K562 (cell line): ENCODE results near the gene SDS. TPM values are rescaled to one million over a fixed set of nuclear protein-coding genes. Genes with fewer than 3 reads are reported as not detected.

Experiments used
- ATAC-seq: fragments of 200-7000 bp; cut with Tn5 transposase; 3 replicates; pipeline ENCODE4 v1.9.1; 2020; ENCODE audit warnings: moderate library complexity
- BruUV-seq: library from RNA; stranded (reverse); fragments of 400-500 nt; replicated peaks from 2 replicates; lab custom pipeline; 2021; lab: Mats Ljungman, UMichigan
- CTCF ChIA-PET: fragments of 300-600 bp; formaldehyde crosslinking; extraction: SDS; loops from one replicate; lab custom pipeline; 2021; ENCODE audit warnings: low intra/inter-chr PET ratio; lab: Yijun Ruan, JAX
- POLR2A ChIA-PET: fragments of 300-600, 350-650 bp; sonication (Branson Sonifier 250); formaldehyde crosslinking; extraction: SDS; loops from one replicate; lab custom pipeline; 2021; ENCODE audit warnings: antibody characterized with exemption, inconsistent platforms; lab: Yijun Ruan, JAX
- DNase-seq, 4 experiments: peaks; one replicate each; pipeline versions ENCODE4 v3.0.0 to v3.0.0-alpha.2; 2011 to 2018; ENCODE audit warnings: low spot score in 3 of 4, mixed read lengths in 3 of 4; ENCODE audit errors: extremely low read depth in 1 of 4
- FAIRE-seq: peaks from 2 replicates; lab custom pipeline; 2011; peaks lifted over from hg19 to GRCh38; lab: Jason Lieb, UNC
- H2AFZ ChIP-seq: 2 replicates; pipeline ENCODE4 v1.6.0; 2011; ENCODE audit warnings: low read depth, low read length, control low read depth, inconsistent platforms
- H3K27ac ChIP-seq: fragments of 200-600 bp; 3 replicates; pipeline ENCODE4 v1.8.0; 2011; ENCODE audit warnings: low read depth, mild to moderate bottlenecking, control low read depth, inconsistent platforms, low read length, moderate library complexity, mixed read lengths; ENCODE audit errors: extremely low read depth
- H3K27me3 ChIP-seq, 2 experiments: fragments of 300-600 bp in 1 of 2; 2 replicates in 1 of 2; 3 replicates in 1 of 2; pipeline versions ENCODE4 v1.6.0 to v1.8.0; 2011; ENCODE audit warnings: inconsistent platforms in 2 of 2, low read length in 2 of 2, mild to moderate bottlenecking in 1 of 2, mixed read lengths in 1 of 2, moderate library complexity in 1 of 2; ENCODE audit not compliant: control insufficient read depth in 2 of 2, insufficient read depth in 2 of 2
- H3K36me3 ChIP-seq: fragments of 300-600 bp; 3 replicates; pipeline ENCODE4 v1.8.0; 2011; ENCODE audit warnings: mild to moderate bottlenecking, low read length, inconsistent platforms; ENCODE audit not compliant: control insufficient read depth, insufficient read depth
- H3K4me1 ChIP-seq, 2 experiments: fragments of 200-600 bp in 1 of 2; replicated peaks in 1 of 2; 2 replicates in 1 of 2; 3 replicates in 1 of 2; pipeline versions ENCODE4 v1.5.1 to v1.8.0; 2011; ENCODE audit warnings: inconsistent platforms in 2 of 2, low read length in 2 of 2, mild to moderate bottlenecking in 1 of 2, mixed read lengths in 1 of 2, moderate library complexity in 1 of 2; ENCODE audit not compliant: control insufficient read depth in 2 of 2, insufficient read depth in 2 of 2
- H3K4me2 ChIP-seq: 2 replicates; pipeline ENCODE4 v1.6.1; 2011; ENCODE audit warnings: low read length, control low read depth, inconsistent platforms, mixed read lengths; ENCODE audit not compliant: insufficient read depth
- H3K4me3 ChIP-seq: fragments of 200-600 bp; sonication (generic), shearing (Covaris generic); 2 replicates; pipeline ENCODE4 v1.5.1; 2016; ENCODE audit warnings: control low read depth, inconsistent platforms
- H3K79me2 ChIP-seq: fragments of 200-600 bp; 3 replicates; pipeline ENCODE4 v1.8.0; 2011; ENCODE audit warnings: low read length, inconsistent platforms; ENCODE audit not compliant: control insufficient read depth, insufficient read depth
- H3K9ac ChIP-seq, 2 experiments: 2 replicates each; pipeline versions ENCODE4 v1.6.0 to v1.6.1; 2011; ENCODE audit warnings: low read depth in 2 of 2, low read length in 2 of 2, control low read depth in 1 of 2, inconsistent platforms in 1 of 2, mild to moderate bottlenecking in 1 of 2, mixed read lengths in 1 of 2; ENCODE audit not compliant: insufficient read depth in 1 of 2
- H3K9me1 ChIP-seq: one replicate; pipeline ENCODE4 v1.6.0; 2011; ENCODE audit warnings: inconsistent platforms, mild to moderate bottlenecking, low read length, moderate library complexity; ENCODE audit not compliant: control insufficient read depth, insufficient read depth
- H3K9me3 ChIP-seq: replicated peaks from 2 replicates; pipeline ENCODE4 v1.5.1; 2011; ENCODE audit warnings: low read depth, low read length, inconsistent platforms; ENCODE audit not compliant: control insufficient read depth, insufficient read depth
- H4K20me1 ChIP-seq: replicated peaks from 2 replicates; pipeline ENCODE4 v1.6.1; 2011; ENCODE audit warnings: low read length, inconsistent platforms, mixed read lengths; ENCODE audit not compliant: control insufficient read depth, insufficient read depth
- ARID1B ChIP-seq: fragments of 450-650 bp; IDR thresholded peaks from 2 replicates; pipeline ENCODE4 v1.6.1; 2016; ENCODE audit warnings: antibody characterized with exemption, mild to moderate bottlenecking, inconsistent platforms
- E2F3 ChIP-seq: fragments of 250-450 bp; sonication (Bioruptor Pico); IDR thresholded peaks from 2 replicates; pipeline ENCODE4 v1.4.0; 2020; ENCODE audit warnings: mild to moderate bottlenecking
- ELF1 ChIP-seq: fragments of 200-800 bp; sonication (Bioruptor generic); IDR thresholded peaks from 2 replicates; pipeline ENCODE4 v1.6.1; 2016; ENCODE audit warnings: missing genetic modification characterization, missing compliant biosample characterization
- MYBL2 ChIP-seq, 2 experiments: fragments of 450-650 bp in 1 of 2; sonication (generic) in 1 of 2; formaldehyde crosslinking in 1 of 2; IDR thresholded peaks; 2 replicates each; pipeline versions ENCODE4 v1.6.1 to v1.8.1; 2017 to 2022; ENCODE audit warnings: borderline replicate concordance in 1 of 2, inconsistent platforms in 1 of 2, low read depth in 1 of 2, mild to moderate bottlenecking in 1 of 2, missing genetic modification reagents in 1 of 2, moderate library complexity in 1 of 2
- NFYB ChIP-seq: IDR thresholded peaks from 2 replicates; pipeline ENCODE4 v1.6.1; 2011; ENCODE audit warnings: mild to moderate bottlenecking, moderate library complexity; ENCODE audit not compliant: insufficient read length; ENCODE audit errors: extremely low read depth
- NONO ChIP-seq, 2 experiments: fragments of 200-400 bp in 1 of 2; fragments of 450-650 bp in 1 of 2; formaldehyde crosslinking in 1 of 2; IDR thresholded peaks; 2 replicates each; pipeline ENCODE4 v1.6.1; 2017; ENCODE audit warnings: low read depth in 2 of 2, mild to moderate bottlenecking in 2 of 2, moderate library complexity in 2 of 2, low read length in 1 of 2
- NUFIP1 ChIP-seq: fragments of 450-650 bp; IDR thresholded peaks from 2 replicates; pipeline ENCODE4 v1.6.1; 2018; ENCODE audit not compliant: partially characterized antibody
- SIN3A ChIP-seq, 2 experiments: fragments of 150-350 bp in 1 of 2; IDR thresholded peaks; 2 replicates each; pipeline ENCODE4 v1.6.1; 2011 to 2016; ENCODE audit warnings: borderline replicate concordance in 2 of 2, low read depth in 2 of 2, low read length in 2 of 2, mild to moderate bottlenecking in 2 of 2, moderate library complexity in 2 of 2; ENCODE audit not compliant: control insufficient read depth in 1 of 2
- SRF ChIP-seq, 2 experiments: fragments of 250-450, 450-650 bp in 1 of 2; sonication (Bioruptor Pico) in 1 of 2; sonication (generic) in 1 of 2; formaldehyde crosslinking; IDR thresholded peaks; 2 replicates each; pipeline versions ENCODE4 v1.5.0 to v1.5.1; 2020 to 2022; ENCODE audit warnings: mild to moderate bottlenecking in 1 of 2, missing genetic modification reagents in 1 of 2
- WHSC1 ChIP-seq: IDR thresholded peaks from one replicate; pipeline ENCODE4 v1.6.1; 2012; ENCODE audit warnings: low read length, control low read depth, inconsistent platforms
- ZNF583 ChIP-seq: fragments of 250-450 bp; sonication (Bioruptor Pico); IDR thresholded peaks from 2 replicates; pipeline ENCODE4 v1.4.0; 2020
- ZNF830 ChIP-seq: fragments of 250-450 bp; sonication (Bioruptor Pico); IDR thresholded peaks from 2 replicates; pipeline ENCODE4 v1.5.0; 2021; ENCODE audit warnings: mild to moderate bottlenecking
- WGBS: fragments of 100-300 bp; shearing (Covaris generic); methylation state at CpG from one replicate; pipeline ENCODE4 v1.1.6; 2016; ENCODE audit warnings: low coverage, mixed read lengths; ENCODE audit not compliant: insufficient coverage; ENCODE audit errors: missing lambda C conversion rate; 5-methylcytosine and 5-hydroxymethylcytosine counted together
- in situ Hi-C: fragments of 300-500 bp; cut with MboI; formaldehyde crosslinking; loops from 4 replicates; pipeline ENCODE4 v1.15.0; 2018; ENCODE audit warnings: inconsistent platforms, mixed read lengths
- intact Hi-C: fragments of 100-400 bp; cut with micrococcal nuclease; formaldehyde crosslinking; loops from 2 replicates; pipeline ENCODE4 v1.14.2; 2022
- polyA plus RNA-seq, 8 experiments: library from polyadenylated mRNA; depleted of rRNA in 4 of 8; stranded (reverse) in 5 of 8; unstranded in 3 of 8; fragments of >200 nt; fragmentation: Nextera tagmentation in 2 of 8; fragmentation: Illumina TruSeq in 1 of 8; extraction: Ambion mirVana in 2 of 8; extraction: Trizol in 1 of 8; gene quantifications; 2 replicates each; pipeline versions ENCODE4 v1.2.1 to v1.2.3, GENCODE V29; 2011 to 2014; ENCODE audit warnings: inconsistent platforms in 1 of 8, missing spikeins in 1 of 8
- total RNA-seq, 7 experiments: library from RNA; depleted of rRNA in 6 of 7; stranded (reverse); fragments of >200 nt in 6 of 7; fragmentation: Illumina TruSeq in 2 of 7; extraction: Trizol in 2 of 7; gene quantifications; 2 replicates each; pipeline versions ENCODE4 v1.2.1 to v1.2.3, GENCODE V29; 2011 to 2021; ENCODE audit warnings: low replicate concordance in 1 of 7
- TF ChIP-seq, protein P1 (sequence below): sonication (generic); formaldehyde crosslinking; IDR thresholded peaks from 2 replicates; pipeline ENCODE4 v1.8.0; 2022; ENCODE audit warnings: mild to moderate bottlenecking, low read depth, missing genetic modification reagents
- TF ChIP-seq, protein P2 (sequence below): fragments of 150-350 bp; conservative IDR thresholded peaks from 2 replicates; pipeline ENCODE4 v1.6.1; 2014; ENCODE audit warnings: low read length

The SDS gene
- total and polyA plus RNA-seq, 9 of the 15 experiments (the other 6 are each of a cell fraction or from before 2014, with no cell fraction given) = 0.07 to 1.1 (median 0.12) TPM; not detected in 1

DNA sequence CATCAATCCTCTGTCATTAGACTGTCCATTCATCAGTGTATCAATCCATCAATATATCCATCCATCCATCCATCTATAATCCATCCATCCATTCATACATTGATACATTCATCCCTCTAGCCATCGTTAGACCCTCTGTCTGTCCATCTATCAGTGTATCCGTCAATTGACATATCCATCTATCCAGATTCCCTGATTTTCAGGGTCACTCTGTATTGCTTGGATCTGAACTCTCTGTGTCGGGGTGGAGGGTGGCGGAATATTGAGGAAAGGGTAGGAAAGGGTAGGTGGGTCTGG, 35.6 kb upstream of the SDS start:
- intact Hi-C loops (loop anchor here (1.0 kb wide), 1 partner anchor 473 kb away; no protein-coding TSS in a partner anchor), in situ Hi-C loops (no loop called here)
- Histone ChIP-seq H3K9me3 (no peaks in the 10 kb centered on the region), H3K36me3 (no peaks in the 10 kb centered on the region), H3K79me2 (no peaks in the 10 kb centered on the region), H4K20me1 (no peaks in the 10 kb centered on the region), H3K4me2 (no peak overlapping the region), H3K4me1 (peaks cover 5 to 8% of the 10 kb centered on the region in 2 experiments; a peak in 3 of 5 replicates), H3K27me3 (peaks cover 6 to 25% of the 10 kb centered on the region in 2 experiments; a peak in 3 of 5 replicates), H3K27ac (no peak overlapping the region), H3K4me3 (no peak overlapping the region), H3K9me1 (no peaks in the 10 kb centered on the region), H3K9ac (no peak overlapping the region), H2AFZ (no peak overlapping the region)
- BruUV-seq = no TSS peak
- no peak for FAIRE-seq
- 5% methylated on average over 4 of the region's 4 CpGs for WGBS
- TF ChIP-seq, protein P1, sequence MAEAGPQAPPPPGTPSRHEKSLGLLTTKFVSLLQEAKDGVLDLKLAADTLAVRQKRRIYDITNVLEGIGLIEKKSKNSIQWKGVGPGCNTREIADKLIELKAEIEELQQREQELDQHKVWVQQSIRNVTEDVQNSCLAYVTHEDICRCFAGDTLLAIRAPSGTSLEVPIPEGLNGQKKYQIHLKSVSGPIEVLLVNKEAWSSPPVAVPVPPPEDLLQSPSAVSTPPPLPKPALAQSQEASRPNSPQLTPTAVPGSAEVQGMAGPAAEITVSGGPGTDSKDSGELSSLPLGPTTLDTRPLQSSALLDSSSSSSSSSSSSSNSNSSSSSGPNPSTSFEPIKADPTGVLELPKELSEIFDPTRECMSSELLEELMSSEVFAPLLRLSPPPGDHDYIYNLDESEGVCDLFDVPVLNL = no peak
- TF ChIP-seq ZNF583 (no peak), NFYB (no peak), WHSC1 (no peak), E2F3 (CRISPR knock-in tag) (no peak), MYBL2 (IDR thresholded peaks at IDR 0.05; ENCODE audit: low read depth) (no peak), MYBL2 (CRISPR knock-in tag; IDR thresholded peaks at IDR 0.05; ENCODE audit: borderline replicate concordance) (no peak), ZNF830 (CRISPR knock-in tag) (no peak), SRF (CRISPR knock-in tag; IDR thresholded peaks at IDR 0.05) (no peak), SIN3A (IDR thresholded peaks at IDR 0.05; ENCODE audit: borderline replicate concordance in 2 of 2, control insufficient read depth in 1 of 2, low read depth in 2 of 2, low read length in 2 of 2) (no peak), ARID1B (no peak), ELF1 (tag) (no peak), NUFIP1 (no peak), NONO (IDR thresholded peaks at IDR 0.05; ENCODE audit: low read depth in 2 of 2, low read length in 1 of 2) (no peak)
- TF ChIP-seq, protein P2, sequence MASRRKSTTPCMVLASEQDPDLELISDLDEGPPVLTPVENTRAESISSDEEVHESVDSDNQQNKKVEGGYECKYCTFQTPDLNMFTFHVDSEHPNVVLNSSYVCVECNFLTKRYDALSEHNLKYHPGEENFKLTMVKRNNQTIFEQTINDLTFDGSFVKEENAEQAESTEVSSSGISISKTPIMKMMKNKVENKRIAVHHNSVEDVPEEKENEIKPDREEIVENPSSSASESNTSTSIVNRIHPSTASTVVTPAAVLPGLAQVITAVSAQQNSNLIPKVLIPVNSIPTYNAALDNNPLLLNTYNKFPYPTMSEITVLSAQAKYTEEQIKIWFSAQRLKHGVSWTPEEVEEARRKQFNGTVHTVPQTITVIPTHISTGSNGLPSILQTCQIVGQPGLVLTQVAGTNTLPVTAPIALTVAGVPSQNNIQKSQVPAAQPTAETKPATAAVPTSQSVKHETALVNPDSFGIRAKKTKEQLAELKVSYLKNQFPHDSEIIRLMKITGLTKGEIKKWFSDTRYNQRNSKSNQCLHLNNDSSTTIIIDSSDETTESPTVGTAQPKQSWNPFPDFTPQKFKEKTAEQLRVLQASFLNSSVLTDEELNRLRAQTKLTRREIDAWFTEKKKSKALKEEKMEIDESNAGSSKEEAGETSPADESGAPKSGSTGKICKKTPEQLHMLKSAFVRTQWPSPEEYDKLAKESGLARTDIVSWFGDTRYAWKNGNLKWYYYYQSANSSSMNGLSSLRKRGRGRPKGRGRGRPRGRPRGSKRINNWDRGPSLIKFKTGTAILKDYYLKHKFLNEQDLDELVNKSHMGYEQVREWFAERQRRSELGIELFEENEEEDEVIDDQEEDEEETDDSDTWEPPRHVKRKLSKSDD = no peak
- ATAC-seq = no peak
- DNase-seq = no peak
- ChIA-PET CTCF (interaction anchor here (1.5 to 1.7 kb wide), 2 partner anchors 9 to 474 kb away, joined by 4 to 9 read pairs; no protein-coding TSS in a partner anchor), POLR2A (no interaction called here)
